Mucosa of descending colon (tissue), 3 donors: ENCODE data around the gene NR1I2. TPM values are rescaled to one million over a fixed set of nuclear protein-coding genes. Genes with fewer than 3 reads are reported as not detected.

Experiments used
- ATAC-seq: fragments of 200-7000 bp; cut with Tn5 transposase; one replicate; pipeline ENCODE4 v1.9.1; 2020; ENCODE audit warnings: mild to moderate bottlenecking, moderate library complexity
- DNase-seq, 3 donors: peaks; one replicate each; pipeline ENCODE4 v3.0.0-alpha.2; 2020
- H3K36me3 ChIP-seq: fragments of 200-600 bp; one replicate; pipeline ENCODE4 v1.8.0; 2021; ENCODE audit warnings: low read depth, mild to moderate bottlenecking
- H3K4me1 ChIP-seq: fragments of 200-600 bp; one replicate; pipeline ENCODE4 v1.8.0; 2021; ENCODE audit warnings: low read depth, mild to moderate bottlenecking
- H3K4me3 ChIP-seq: fragments of 200-600 bp; one replicate; pipeline ENCODE4 v1.8.0; 2021; ENCODE audit warnings: mild to moderate bottlenecking
- H3K9me3 ChIP-seq: fragments of 200-600 bp; one replicate; pipeline ENCODE4 v1.8.0; 2021; ENCODE audit warnings: mild to moderate bottlenecking
- CTCF ChIP-seq: fragments of 200-600 bp; IDR thresholded peaks from one replicate; pipeline ENCODE4 v1.8.0; 2022; ENCODE audit warnings: antibody characterized with exemption, mild to moderate bottlenecking
- intact Hi-C, 2 donors: fragments of 100-400 bp; cut with DNase I in 1 of 2; cut with micrococcal nuclease in 1 of 2; formaldehyde crosslinking; loops; one replicate each; pipeline versions ENCODE4 v1.11.0 to v1.11.1; 2022; cut with DNase I, micrococcal nuclease
- total RNA-seq, 3 donors: library from RNA; stranded (reverse); fragmentation: NEBNext Ultra II Directional in 2 of 3; extraction: Animal tissue kit (Norgen Biotek cat#: 25700) in 2 of 3; gene quantifications; one replicate each; pipeline versions ENCODE4 v1.2.1 to v1.2.4, GENCODE V29; 2021 to 2023
- donor health status: DM: no; HTN: no; CAD: no; lungs with moderate emphysema.
- donor health status: DM: no; HTN: no; CAD: no.
- donor health status: DM: no; HTN: yes; CAD: no.

Gene NR1I2
- total RNA-seq, 3 donors from 2014 or later, result 62.9 to 141 (median 79.1) TPM

- H3K36me3 ChIP-seq, result no peaks in the 10 kb centered on the region
- no peak for DNase-seq
- no peaks in the 10 kb centered on the region for H3K4me1 ChIP-seq
- H3K9me3 ChIP-seq, result no peaks in the 10 kb centered on the region
- intact Hi-C loops, result no loop called here
- no peak for TF ChIP-seq CTCF
- no peak overlapping the region for H3K4me3 ChIP-seq
- ATAC-seq, result no peak
These were observed 30.7 kb downstream of the NR1I2 start for GRCh38 chr3:119812491-119813058.

- Histone ChIP-seq H3K4me1 (no peaks in the 10 kb centered on the region), H3K9me3 (no peaks in the 10 kb centered on the region), H3K4me3 (no peak overlapping the region), H3K36me3 (no peaks in the 10 kb centered on the region)
- DNase-seq (no peak), ATAC-seq (no peak)
- intact Hi-C loops, result no loop called here
- TF ChIP-seq CTCF, result no peak
These were observed 33.8 kb downstream of the NR1I2 start for GRCh38 chr3:119815716-119816115.

GRCh38 chr3:119817071-119817470 lies 35.2 kb downstream of the NR1I2 start:
- ATAC-seq, result no peak
- no peak for DNase-seq
- intact Hi-C loops, result no loop called here
- no peaks in the 10 kb centered on the region for H3K4me1 ChIP-seq
- H3K9me3 ChIP-seq, result no peaks in the 10 kb centered on the region
- TF ChIP-seq CTCF, result no peak
- H3K4me3 ChIP-seq, result no peak overlapping the region
- H3K36me3 ChIP-seq, result no peaks in the 10 kb centered on the region

- intact Hi-C loops, result no loop called here
- Histone ChIP-seq H3K4me3 (no peak overlapping the region), H3K4me1 (no peaks in the 10 kb centered on the region), H3K9me3 (no peaks in the 10 kb centered on the region), H3K36me3 (no peaks in the 10 kb centered on the region)
- no peak for ATAC-seq
- TF ChIP-seq CTCF, result no peak
- no peak for DNase-seq
These were observed 35.9 kb downstream of the NR1I2 start for GRCh38 chr3:119817583-119818363.

- ATAC-seq (no peak), DNase-seq (no peak)
- no peak for TF ChIP-seq CTCF
- no peaks in the 10 kb centered on the region for H3K9me3 ChIP-seq
- no peak overlapping the region for H3K4me3 ChIP-seq
- intact Hi-C loops, result no loop called here
- H3K36me3 ChIP-seq, result no peaks in the 10 kb centered on the region
- no peaks in the 10 kb centered on the region for H3K4me1 ChIP-seq
These were observed 37.0 kb downstream of the NR1I2 start for GRCh38 chr3:119818937-119819336.
